Lower leg skin (tissue), 4 donors: ENCODE data around the gene ITGA2B. TPM values are rescaled to one million over a fixed set of nuclear protein-coding genes. Genes with fewer than 3 reads are reported as not detected.

Experiments used
- DNase-seq, 2 donors: peaks; one replicate each; pipeline ENCODE4 v3.0.0-alpha.2; 2019; ENCODE audit warnings: low spot score in 2 of 2
- H3K4me3 ChIP-seq: fragments of 200-600 bp; sonication (generic); 2 replicates; pipeline ENCODE4 v1.5.1; 2017; ENCODE audit warnings: mild to moderate bottlenecking, low read depth; ENCODE audit not compliant: poor library complexity, severe bottlenecking
- CTCF ChIP-seq, 3 donors: fragments of 450-650 bp; IDR thresholded peaks; one replicate each; pipeline ENCODE4 v1.5.1; 2016; ENCODE audit warnings: antibody characterized with exemption in 3 of 3, mild to moderate bottlenecking in 3 of 3, moderate library complexity in 2 of 3
- POLR2A ChIP-seq, 2 donors: fragments of 450-650 bp; IDR thresholded peaks; one replicate each; pipeline ENCODE4 v1.6.1; 2016 to 2017; ENCODE audit warnings: antibody characterized with exemption in 2 of 2, mild to moderate bottlenecking in 1 of 2, moderate library complexity in 1 of 2
- WGBS, 2 donors: methylation state at CpG; one replicate each; pipeline ENCODE4 v1.1.5; 2018; 5-methylcytosine and 5-hydroxymethylcytosine counted together
- intact Hi-C: fragments of 100-400 bp; cut with DNase I; formaldehyde crosslinking; loops from one replicate; pipeline ENCODE4 v1.15.0; 2023; ENCODE audit warnings: low total_unique reads
- total RNA-seq, 4 donors: library from RNA; depleted of rRNA; stranded (reverse); fragments of >200 nt; gene quantifications; one replicate each; pipeline ENCODE4 v1.1.0, GENCODE V29; 2016

Gene ITGA2B
- total RNA-seq, 4 donors from 2014 or later = 0.10 to 0.30 TPM; not detected in 2

- H3K4me3 ChIP-seq = no peak overlapping the region
- DNase-seq = no peak
- WGBS, 2 donors = 54 to 67% methylated on average over 11 of the region's 11 CpGs
- intact Hi-C loops = loop anchor here (1.0 kb wide), 1 partner anchor 142 kb away; the partner anchor contains the start of gene UBTF
- no peak for TF ChIP-seq POLR2A (IDR thresholded peaks at IDR 0.05)
- TF ChIP-seq CTCF (IDR thresholded peaks at IDR 0.05) = no peak
Measured at GRCh38 chr17:44361292-44362260, 27.9 kb downstream of the ITGA2B start.

GRCh38 chr17:44360826-44361225 lies 28.6 kb downstream of the ITGA2B start:
- WGBS, 2 donors = 68 to 75% methylated on average over 5 of the region's 5 CpGs
- H3K4me3 ChIP-seq = no peak overlapping the region
- DNase-seq = no peak
- TF ChIP-seq POLR2A (IDR thresholded peaks at IDR 0.05) = no peak
- no peak for TF ChIP-seq CTCF (IDR thresholded peaks at IDR 0.05)
- intact Hi-C loops = no loop called here

- TF ChIP-seq CTCF (IDR thresholded peaks at IDR 0.05) = no peak
- TF ChIP-seq POLR2A (IDR thresholded peaks at IDR 0.05) = no peak
- no peak for DNase-seq
- 53 to 57% methylated on average over 6 of the region's 6 CpGs for WGBS, 2 donors
- H3K4me3 ChIP-seq = no peak overlapping the region
- intact Hi-C loops = no loop called here
Measured at GRCh38 chr17:44360144-44360533, 29.3 kb downstream of the ITGA2B start.

- intact Hi-C loops = no loop called here
- no peak for TF ChIP-seq CTCF (IDR thresholded peaks at IDR 0.05)
- TF ChIP-seq POLR2A (IDR thresholded peaks at IDR 0.05) = no peak
- 78 to 91% methylated on average over 11 to 14 of the region's 14 CpGs for WGBS, 2 donors
- H3K4me3 ChIP-seq = no peak overlapping the region
- no peak for DNase-seq
Measured at GRCh38 chr17:44359458-44360143, 29.8 kb downstream of the ITGA2B start.

GRCh38 chr17:44359006-44359405 lies 30.4 kb downstream of the ITGA2B start:
- intact Hi-C loops = no loop called here
- TF ChIP-seq CTCF (IDR thresholded peaks at IDR 0.05) (no peak), POLR2A (IDR thresholded peaks at IDR 0.05) (no peak)
- H3K4me3 ChIP-seq = no peak overlapping the region
- WGBS, 2 donors = 57 to 63% methylated on average over 6 of the region's 6 CpGs
- no peak for DNase-seq
